H1 (cell line): ENCODE measurements around the gene SLC26A9.

Source experiments
- EP300 ChIP-seq, 2 experiments: IDR thresholded peaks; 1 replicate in 1 of 2; 2 replicates in 1 of 2; pipeline ENCODE4 v1.6.1; 2011 to 2012; ENCODE audit warnings: low read depth in 2 of 2, low read length in 2 of 2, mild to moderate bottlenecking in 2 of 2, borderline replicate concordance in 1 of 2, inconsistent platforms in 1 of 2, moderate library complexity in 1 of 2
- GABPA ChIP-seq: IDR thresholded peaks from 2 replicates; pipeline ENCODE4 v1.6.1; 2011; ENCODE audit warnings: mild to moderate bottlenecking, low read length, moderate library complexity, borderline replicate concordance; ENCODE audit not compliant: insufficient read depth
- POLR2A ChIP-seq, 2 experiments: IDR thresholded peaks; 1 replicate in 1 of 2; 2 replicates in 1 of 2; pipeline ENCODE4 v1.6.1; 2011; ENCODE audit warnings: low read depth in 2 of 2, low read length in 2 of 2, mild to moderate bottlenecking in 2 of 2; ENCODE audit errors: control extremely low read depth in 1 of 2

- TF ChIP-seq POLR2A (IDR thresholded peaks at IDR 0.05; ENCODE audit: control extremely low read depth in 1 of 2, low read depth in 2 of 2, low read length in 2 of 2) (no peak), GABPA (no peak), EP300 (IDR thresholded peaks at IDR 0.05; ENCODE audit: borderline replicate concordance in 1 of 2, low read depth in 2 of 2, low read length in 2 of 2) (no peak)
Observed at GRCh38 chr1:205980237-205980870, 37.1 kb upstream of the SLC26A9 start.
